HepG2 (cell line): ENCODE measurements around the gene TAL2. TPM values are rescaled to one million over a fixed set of nuclear protein-coding genes. Genes with fewer than 3 reads are reported as not detected.

Experiments used
- ARNT2 ChIP-seq: sonication (generic); formaldehyde crosslinking; IDR thresholded peaks from 2 replicates; pipeline ENCODE4 v1.8.0; 2022; ENCODE audit warnings: mild to moderate bottlenecking, low read depth, missing genetic modification reagents, moderate library complexity
- ELF1 ChIP-seq: sonication (generic); formaldehyde crosslinking; IDR thresholded peaks from 2 replicates; pipeline ENCODE4 v1.4.0; 2020; ENCODE audit warnings: missing genetic modification reagents
- HBP1 ChIP-seq: IDR thresholded peaks from 2 replicates; pipeline ENCODE4 v1.6.1; 2016; ENCODE audit warnings: low read depth, control low read depth
- MAZ ChIP-seq, 2 experiments: sonication (generic) in 1 of 2; formaldehyde crosslinking in 1 of 2; IDR thresholded peaks; 2 replicates each; pipeline versions ENCODE4 v1.5.0 to v1.6.1; 2012 to 2020; ENCODE audit warnings: low read depth in 2 of 2, mild to moderate bottlenecking in 2 of 2, borderline replicate concordance in 1 of 2, improper control_type of control experiment in 1 of 2, low read length in 1 of 2, missing genetic modification reagents in 1 of 2, moderate library complexity in 1 of 2
- MED1 ChIP-seq: sonication (generic); formaldehyde crosslinking; IDR thresholded peaks from 2 replicates; pipeline ENCODE4 v1.4.0; 2020; ENCODE audit warnings: missing genetic modification reagents
- MYC ChIP-seq: sonication (generic); formaldehyde crosslinking; IDR thresholded peaks from 2 replicates; pipeline ENCODE4 v1.9.0; 2021; ENCODE audit warnings: missing genetic modification reagents, borderline replicate concordance
- MZF1 ChIP-seq: sonication (generic); formaldehyde crosslinking; IDR thresholded peaks from 2 replicates; pipeline ENCODE4 v1.8.1; 2023; ENCODE audit warnings: mild to moderate bottlenecking, missing genetic modification reagents, borderline replicate concordance
- REXO4 ChIP-seq: sonication (generic); formaldehyde crosslinking; IDR thresholded peaks from 2 replicates; pipeline ENCODE4 v1.8.0; 2022; ENCODE audit warnings: missing genetic modification reagents, mild to moderate bottlenecking, borderline replicate concordance
- SMAD1 ChIP-seq: sonication (generic); formaldehyde crosslinking; IDR thresholded peaks from 2 replicates; pipeline ENCODE4 v1.4.0; 2020; ENCODE audit warnings: missing genetic modification reagents, low read depth, mild to moderate bottlenecking, borderline replicate concordance
- TEAD3 ChIP-seq: optimal IDR thresholded peaks from 2 replicates; pipeline ENCODE3; 2016; ENCODE audit warnings: borderline replicate concordance
- ZNF142 ChIP-seq: sonication (generic); formaldehyde crosslinking; IDR thresholded peaks from 2 replicates; pipeline ENCODE4 v1.4.0; 2020; ENCODE audit warnings: missing genetic modification reagents
- ZNF180 ChIP-seq: sonication (generic); formaldehyde crosslinking; IDR thresholded peaks from 2 replicates; pipeline ENCODE4 v1.4.0; 2020; ENCODE audit warnings: low read depth, missing genetic modification reagents, borderline replicate concordance
- ZNF230 ChIP-seq: sonication (generic); formaldehyde crosslinking; IDR thresholded peaks from 2 replicates; pipeline ENCODE4 v1.4.0; 2020; ENCODE audit warnings: mild to moderate bottlenecking, missing genetic modification reagents
- ZNF253 ChIP-seq: sonication (generic); formaldehyde crosslinking; IDR thresholded peaks from 2 replicates; pipeline ENCODE4 v1.8.0; 2022; ENCODE audit warnings: mild to moderate bottlenecking, missing genetic modification reagents, borderline replicate concordance
- ZNF367 ChIP-seq: sonication (generic); formaldehyde crosslinking; IDR thresholded peaks from 2 replicates; pipeline ENCODE4 v1.4.0; 2020; ENCODE audit warnings: missing genetic modification reagents, borderline replicate concordance
- ZNF605 ChIP-seq: sonication (generic); formaldehyde crosslinking; IDR thresholded peaks from 2 replicates; pipeline ENCODE4 v1.8.0; 2022; ENCODE audit warnings: mild to moderate bottlenecking, missing genetic modification reagents
- ZSCAN5A ChIP-seq: sonication (generic); formaldehyde crosslinking; IDR thresholded peaks from 2 replicates; pipeline ENCODE4 v1.8.0; 2022; ENCODE audit warnings: mild to moderate bottlenecking, missing genetic modification reagents, borderline replicate concordance
- polyA plus RNA-seq, 8 experiments: library from polyadenylated mRNA; depleted of rRNA in 3 of 8; stranded (reverse) in 7 of 8; unstranded in 1 of 8; fragments of >200 nt; fragmentation: Illumina TruSeq in 4 of 8; extraction: Trizol in 4 of 8; gene quantifications; 2 replicates each; pipeline versions ENCODE4 v1.2.1 to v1.2.3, GENCODE V29; 2011 to 2016; ENCODE audit warnings: low read depth in 4 of 8, missing spikeins in 1 of 8, mixed read lengths in 1 of 8; ENCODE audit not compliant: insufficient read depth in 1 of 8
- total RNA-seq, 5 experiments: library from RNA; depleted of rRNA; stranded (reverse); fragments of >200 nt; fragmentation: Illumina TruSeq; extraction: Trizol; gene quantifications; 2 replicates each; pipeline ENCODE4 v1.2.3, GENCODE V29; 2016; ENCODE audit warnings: low read depth in 1 of 5
- TF ChIP-seq, protein P1 (sequence below): sonication (generic); formaldehyde crosslinking; IDR thresholded peaks from 2 replicates; pipeline ENCODE4 v1.4.0; 2020; ENCODE audit warnings: missing genetic modification reagents

Gene TAL2
- total and polyA plus RNA-seq, 2 of the 13 experiments (the other 11 are each of a cell fraction or from before 2014, with no cell fraction given): 0.22 TPM; not detected in 1

DNA sequence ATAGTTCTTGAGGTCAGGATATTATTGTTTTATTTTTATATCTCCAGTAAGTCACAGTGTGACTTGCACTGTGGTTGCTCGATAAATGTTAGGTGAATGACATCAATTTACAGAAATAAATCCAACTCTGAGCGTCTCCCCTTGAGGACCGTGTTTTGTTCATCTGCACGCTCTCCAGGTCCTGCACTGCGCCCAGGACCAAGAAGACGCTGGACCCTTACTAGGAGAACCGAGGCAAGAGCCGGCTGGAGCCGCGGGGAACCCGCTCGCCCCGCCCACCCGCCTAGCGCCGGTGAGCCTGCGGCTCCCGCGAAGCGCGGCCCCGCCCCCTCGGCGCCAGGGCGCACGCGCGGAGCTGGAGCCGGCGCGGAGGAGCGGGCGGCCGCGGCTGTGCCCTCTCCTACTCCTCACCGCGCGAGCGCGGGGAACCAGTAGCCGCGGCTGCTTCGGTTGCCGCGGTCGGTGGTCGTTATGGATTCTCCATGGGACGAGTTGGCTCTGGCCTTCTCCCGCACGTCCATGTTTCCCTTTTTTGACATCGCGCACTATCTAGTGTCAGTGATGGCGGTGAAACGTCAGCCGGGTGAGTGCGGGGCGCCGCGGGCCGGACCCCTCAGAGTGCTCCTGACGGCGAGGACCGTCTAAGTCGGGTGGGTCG lies 32.1 kb downstream of the TAL2 start, which contains the start of gene TMEM38B (continued):
- TF ChIP-seq, protein P1, sequence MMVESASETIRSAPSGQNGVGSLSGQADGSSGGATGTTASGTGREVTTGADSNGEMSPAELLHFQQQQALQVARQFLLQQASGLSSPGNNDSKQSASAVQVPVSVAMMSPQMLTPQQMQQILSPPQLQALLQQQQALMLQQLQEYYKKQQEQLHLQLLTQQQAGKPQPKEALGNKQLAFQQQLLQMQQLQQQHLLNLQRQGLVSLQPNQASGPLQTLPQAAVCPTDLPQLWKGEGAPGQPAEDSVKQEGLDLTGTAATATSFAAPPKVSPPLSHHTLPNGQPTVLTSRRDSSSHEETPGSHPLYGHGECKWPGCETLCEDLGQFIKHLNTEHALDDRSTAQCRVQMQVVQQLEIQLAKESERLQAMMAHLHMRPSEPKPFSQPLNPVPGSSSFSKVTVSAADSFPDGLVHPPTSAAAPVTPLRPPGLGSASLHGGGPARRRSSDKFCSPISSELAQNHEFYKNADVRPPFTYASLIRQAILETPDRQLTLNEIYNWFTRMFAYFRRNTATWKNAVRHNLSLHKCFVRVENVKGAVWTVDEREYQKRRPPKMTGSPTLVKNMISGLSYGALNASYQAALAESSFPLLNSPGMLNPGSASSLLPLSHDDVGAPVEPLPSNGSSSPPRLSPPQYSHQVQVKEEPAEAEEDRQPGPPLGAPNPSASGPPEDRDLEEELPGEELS (CRISPR knock-in tag): no peak
- TF ChIP-seq ARNT2 (no peak), ZNF142 (0 out of 2 replicates have a peak, but pooled peaks have one; percentile 14), ZNF180 (no peak), ZNF230 (CRISPR knock-in tag) (no peak), SMAD1 (CRISPR knock-in tag) (no peak), MZF1 (CRISPR knock-in tag) (no peak), HBP1 (CRISPR knock-in tag) (0 out of 2 replicates have a peak, but pooled peaks have one; percentile 6), MED1 (CRISPR knock-in tag) (0 out of 2 replicates have a peak, but pooled peaks have one; percentile 7), TEAD3 (no peak), MYC (CRISPR knock-in tag) (no peak), ZNF253 (no peak), REXO4 (CRISPR knock-in tag) (no peak), ZSCAN5A (CRISPR knock-in tag) (no peak), ELF1 (CRISPR knock-in tag) (no peak), ZNF605 (CRISPR knock-in tag) (no peak), MAZ (IDR thresholded peaks at IDR 0.05; ENCODE audit: borderline replicate concordance, low read depth, low read length) (0 out of 2 replicates have a peak, but pooled peaks have one; percentile 24), MAZ (CRISPR knock-in tag; IDR thresholded peaks at IDR 0.05; ENCODE audit: low read depth) (no peak), ZNF367 (CRISPR knock-in tag) (no peak)
